ENCODE data around the gene AVP.

AVP gene

GRCh38 chr20:3109350-3110302, 25.1 kb upstream of the AVP start:
- DNase-seq (ENCODE audit: low read depth): no peak

DNA sequence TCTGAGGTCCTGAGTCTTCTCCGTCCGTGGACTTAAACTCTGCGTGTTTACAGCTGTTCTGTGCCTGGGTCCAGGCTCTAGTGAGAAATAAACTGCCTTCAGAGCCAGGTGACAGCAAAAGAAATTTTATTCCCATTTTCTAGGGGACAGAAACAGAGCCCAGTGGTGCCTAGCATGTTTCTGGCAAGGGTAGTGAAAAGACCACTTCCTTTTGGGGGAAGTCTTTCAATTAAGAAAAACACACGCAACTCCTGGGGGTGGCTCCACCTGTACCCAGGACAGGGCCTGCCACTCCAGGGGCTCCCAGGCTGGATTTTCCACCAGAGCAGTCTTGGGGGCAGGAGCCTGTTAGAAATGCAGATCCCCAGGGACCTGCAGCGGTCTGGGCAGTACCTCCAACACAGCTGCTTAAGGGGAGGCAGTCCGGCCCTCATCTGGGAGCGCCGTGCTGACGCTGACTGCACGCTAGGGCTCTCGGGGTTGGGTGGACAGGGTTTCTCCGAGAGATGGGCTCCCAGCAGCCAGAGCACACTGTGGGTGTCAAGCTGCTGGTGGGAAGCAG, 23.0 kb upstream of the AVP start:
- DNase-seq (ENCODE audit: low read depth): no peak

DNA sequence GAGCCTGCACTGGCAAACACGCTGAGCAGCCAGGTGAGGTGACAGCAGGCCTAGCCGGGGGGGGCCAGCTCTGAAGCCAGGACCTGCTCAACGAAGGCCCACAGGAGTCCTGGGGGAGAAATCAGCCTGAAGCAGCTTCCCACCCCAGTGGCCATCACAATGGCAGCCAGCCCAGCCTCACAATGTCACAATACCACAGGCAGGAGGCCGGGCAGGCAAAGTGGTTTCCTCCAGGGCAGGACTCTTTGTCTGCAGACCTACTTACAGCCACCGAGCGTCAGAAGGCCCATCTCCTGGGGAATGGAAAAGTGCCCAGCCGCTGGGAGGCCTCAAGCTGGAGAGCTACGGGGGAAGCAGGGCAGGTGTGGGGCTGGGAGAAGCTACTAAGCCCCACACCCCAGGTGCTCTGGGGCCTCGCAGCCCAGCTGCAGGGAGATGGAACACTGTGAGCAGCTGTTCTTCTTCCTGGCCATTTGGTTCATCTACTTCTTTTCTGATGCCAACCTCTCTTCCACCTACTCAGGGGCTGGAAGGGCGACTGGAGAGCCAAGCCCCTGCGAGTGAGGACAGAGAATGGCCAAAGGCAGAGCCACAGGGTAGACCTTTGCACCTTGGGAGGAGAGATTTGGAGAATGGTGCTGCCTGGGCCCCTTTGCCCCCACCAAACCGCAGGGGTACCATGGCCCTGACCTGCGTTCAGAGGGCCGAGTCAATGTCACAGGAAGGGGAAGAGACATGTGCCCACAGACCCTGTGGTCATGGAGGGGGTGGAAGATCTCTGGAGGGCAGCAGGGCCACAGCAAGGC, 22.3 kb upstream of the AVP start:
- DNase-seq (ENCODE audit: low read depth): no peak

GRCh38 chr20:3106185-3106584, 21.7 kb upstream of the AVP start:
- no peak for DNase-seq (ENCODE audit: low read depth)

GRCh38 chr20:3105256-3106137, 21.0 kb upstream of the AVP start:
- no peak for DNase-seq (ENCODE audit: low read depth)

GRCh38 chr20:3103369-3104032, 19.0 kb upstream of the AVP start:
- no peak for DNase-seq (ENCODE audit: low read depth)

- no peak for DNase-seq (ENCODE audit: low read depth)
These were observed 18.2 kb upstream of the AVP start for GRCh38 chr20:3102575-3103368.

DNA sequence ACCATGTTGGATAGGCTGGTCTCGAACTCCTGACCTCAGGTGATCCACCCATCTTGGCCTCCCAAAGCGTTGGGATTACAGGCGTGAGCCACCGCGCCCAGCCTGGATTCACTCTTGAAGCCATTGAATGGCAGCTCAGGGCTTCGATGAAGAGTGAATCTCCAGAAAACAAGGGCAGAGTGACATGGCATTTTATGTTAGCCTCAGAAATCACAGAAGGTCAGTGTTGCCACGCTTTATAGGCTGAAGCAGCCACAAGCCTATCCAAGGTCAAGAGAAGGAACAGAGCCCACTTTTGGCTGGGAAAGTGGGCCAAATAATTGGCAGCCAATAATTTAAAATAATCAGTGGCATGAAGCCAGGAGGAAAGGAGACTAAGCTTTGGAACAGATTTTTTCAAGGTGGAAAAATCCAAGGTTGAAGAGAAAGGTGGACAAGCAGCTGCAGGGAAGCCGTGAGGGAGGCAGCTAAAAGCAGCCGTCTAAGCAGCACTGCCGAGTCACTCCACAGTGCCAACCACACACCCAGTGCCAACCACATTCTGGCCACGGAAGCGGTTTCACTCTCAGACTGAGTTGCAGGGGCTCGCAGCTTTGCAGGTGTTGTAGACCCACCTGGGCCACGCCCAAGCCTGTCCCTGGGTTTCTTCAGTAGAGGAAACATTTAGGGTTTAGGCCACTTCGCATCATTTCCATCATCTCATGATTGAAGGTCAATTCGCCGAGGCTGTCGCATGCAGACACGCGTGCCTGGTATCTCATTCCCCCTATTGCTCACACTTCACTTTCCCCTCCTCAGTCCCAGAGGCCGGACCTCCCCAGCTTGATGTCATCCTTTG, 17.4 kb upstream of the AVP start:
- peak; percentile 64 for DNase-seq (ENCODE audit: low read depth)

GRCh38 chr20:3101251-3101650, 16.7 kb upstream of the AVP start:
- DNase-seq (ENCODE audit: low read depth): no peak

DNA sequence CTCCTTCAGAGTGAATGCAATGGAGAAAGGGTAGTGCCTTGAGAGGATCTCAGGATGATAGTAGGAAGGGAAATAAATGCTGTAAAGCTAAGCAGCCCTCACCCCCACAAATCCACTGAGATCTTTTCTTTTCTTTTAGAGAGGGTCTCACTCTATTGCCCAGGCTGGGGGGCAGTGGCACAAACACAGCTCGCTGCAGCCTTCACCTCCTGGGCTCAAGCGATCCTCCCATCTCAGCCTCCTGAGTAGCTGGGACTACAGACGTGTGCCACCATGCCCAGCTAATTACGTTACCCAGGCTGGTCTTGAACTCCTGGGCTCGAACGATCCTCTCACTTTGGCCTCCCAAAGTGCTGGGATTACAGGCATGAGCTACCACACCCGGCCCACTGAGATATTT, 16.0 kb upstream of the AVP start:
- DNase-seq (ENCODE audit: low read depth): no peak

DNA sequence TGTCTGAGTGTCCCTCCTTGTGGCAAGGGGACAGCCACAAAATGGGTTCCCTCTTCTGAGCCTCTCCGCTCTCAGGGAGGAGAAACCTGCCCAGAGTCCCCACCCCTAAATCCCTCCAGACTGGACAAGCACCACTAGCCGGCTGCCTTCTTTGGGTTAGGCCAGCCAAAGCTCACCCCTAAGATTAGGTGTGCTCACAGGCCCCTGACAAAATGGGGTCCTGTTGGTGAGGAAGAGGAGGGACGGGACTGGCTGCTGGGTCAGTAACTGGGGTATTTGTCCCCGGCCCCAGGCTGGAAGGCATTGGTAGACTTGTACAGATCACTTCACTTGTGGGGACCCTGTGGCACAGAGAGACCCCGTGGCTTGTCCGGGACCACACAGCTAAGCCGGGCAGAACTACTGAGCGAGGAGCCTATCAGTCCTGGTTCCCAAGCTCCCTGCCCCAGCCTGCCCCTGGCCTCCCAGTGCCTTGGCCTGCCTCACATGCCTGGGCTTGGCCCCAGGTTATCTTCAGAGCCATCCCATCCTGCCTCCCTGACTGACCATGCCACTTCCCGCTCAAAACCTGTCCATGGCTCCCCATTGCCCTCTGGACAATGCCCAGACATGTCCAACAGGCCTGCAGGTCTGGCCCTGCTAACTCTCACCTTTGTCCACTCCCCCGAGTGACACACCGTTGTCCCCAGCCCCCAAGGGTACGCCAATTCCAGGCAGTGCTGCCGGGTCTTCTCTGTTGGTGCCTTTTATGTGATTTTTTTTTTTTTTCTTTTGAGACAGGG, 10.5 kb upstream of the AVP start:
- no peak for DNase-seq (ENCODE audit: low read depth)

- no peak for DNase-seq (ENCODE audit: low read depth)
These were observed 9.4 kb upstream of the AVP start for GRCh38 chr20:3093861-3094361.

- DNase-seq (ENCODE audit: low read depth): peak; percentile 38
These were observed 8.3 kb upstream of the AVP start for GRCh38 chr20:3092611-3093379.

GRCh38 chr20:3090565-3090964, 6.0 kb upstream of the AVP start:
- DNase-seq (ENCODE audit: low read depth): no peak

GRCh38 chr20:3088031-3088430, 3.5 kb upstream of the AVP start:
- DNase-seq (ENCODE audit: low read depth): no peak

- no peak for DNase-seq (ENCODE audit: low read depth)
These were observed 1.1 kb upstream of the AVP start for GRCh38 chr20:3085571-3086072.

DNA sequence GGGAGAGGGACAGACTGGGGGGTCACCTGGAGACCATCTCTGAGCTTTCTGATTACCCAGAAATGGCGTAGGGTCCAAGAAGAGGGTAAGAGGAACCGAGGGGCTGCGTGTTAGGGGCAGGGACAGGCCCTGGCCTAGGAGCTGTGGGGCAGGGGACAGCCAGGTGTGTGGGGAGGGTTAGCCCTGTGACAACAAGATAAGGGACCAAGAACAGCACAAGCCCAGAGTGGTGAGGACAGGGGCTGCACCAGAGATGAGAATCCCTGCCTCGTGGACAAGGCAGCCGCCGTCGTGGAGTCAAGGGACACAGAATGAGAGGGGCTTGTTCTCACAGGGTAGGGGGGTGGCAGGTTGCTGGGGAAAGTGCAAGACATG, 449 bp upstream of the AVP start:
- DNase-seq (ENCODE audit: low read depth): no peak
